Osteoblast (primary cell): ENCODE measurements around the gene SPACA7. TPM values are rescaled to one million over a fixed set of nuclear protein-coding genes. Genes with fewer than 3 reads are reported as not detected.

Experiments used
- DNase-seq: peaks from one replicate; pipeline ENCODE4 v3.0.0; 2011; ENCODE audit warnings: low spot score, mixed read lengths; ENCODE audit not compliant: insufficient read length; ENCODE audit errors: missing footprints
- H2AFZ ChIP-seq: 2 replicates; pipeline ENCODE4 v1.6.0; 2011; ENCODE audit warnings: mild to moderate bottlenecking, low read length
- H3K27ac ChIP-seq: 2 replicates; pipeline ENCODE4 v1.5.1; 2011; ENCODE audit warnings: mild to moderate bottlenecking, low read depth, low read length, moderate library complexity
- H3K27me3 ChIP-seq: 2 replicates; pipeline ENCODE4 v1.6.0; 2012; ENCODE audit warnings: mild to moderate bottlenecking, control low read depth, inconsistent platforms, low read length, moderate library complexity; ENCODE audit not compliant: insufficient read depth
- H3K36me3 ChIP-seq: 2 replicates; pipeline ENCODE4 v1.5.1; 2011; ENCODE audit warnings: mild to moderate bottlenecking, low read length, control low read depth, moderate library complexity; ENCODE audit not compliant: insufficient read depth
- H3K4me1 ChIP-seq: 2 replicates; pipeline ENCODE4 v1.5.1; 2011; ENCODE audit warnings: mild to moderate bottlenecking, low read length, control low read depth, moderate library complexity; ENCODE audit not compliant: insufficient read depth
- H3K4me2 ChIP-seq: 2 replicates; pipeline ENCODE4 v1.6.0; 2011; ENCODE audit warnings: mild to moderate bottlenecking, low read length; ENCODE audit not compliant: insufficient read depth
- H3K4me3 ChIP-seq: fragments of 200-600 bp; sonication (generic); 3 replicates; pipeline ENCODE4 v1.5.1; 2012; ENCODE audit warnings: mild to moderate bottlenecking, low read length, inconsistent platforms; ENCODE audit not compliant: insufficient read depth
- H3K79me2 ChIP-seq: 2 replicates; pipeline ENCODE4 v1.6.0; 2012; ENCODE audit warnings: mild to moderate bottlenecking, low read length, control low read depth, inconsistent platforms; ENCODE audit not compliant: insufficient read depth
- H3K9me3 ChIP-seq: 2 replicates; pipeline ENCODE4 v1.5.1; 2011; ENCODE audit warnings: low read depth, low read length, control low read depth
- H4K20me1 ChIP-seq: 2 replicates; pipeline ENCODE4 v1.6.0; 2012; ENCODE audit warnings: mild to moderate bottlenecking, low read length, control low read depth; ENCODE audit not compliant: insufficient read depth
- CTCF ChIP-seq: IDR thresholded peaks from 2 replicates; pipeline ENCODE4 v1.5.1; 2011; ENCODE audit warnings: mild to moderate bottlenecking, low read depth, low read length, moderate library complexity; ENCODE audit errors: extremely low read depth
- total RNA-seq: library from RNA; depleted of rRNA; stranded (reverse); fragments of >200 nt; gene quantifications from 2 replicates; pipeline ENCODE4 v1.2.3, GENCODE V29; 2012

Gene SPACA7
- total RNA-seq, 1 donor: not detected

- Histone ChIP-seq H3K27ac (no peak overlapping the region), H2AFZ (no peak overlapping the region), H3K79me2 (no peaks in the 10 kb centered on the region), H3K27me3 (no peaks in the 10 kb centered on the region), H4K20me1 (no peaks in the 10 kb centered on the region), H3K9me3 (no peaks in the 10 kb centered on the region), H3K36me3 (no peaks in the 10 kb centered on the region), H3K4me3 (no peak overlapping the region), H3K4me1 (no peaks in the 10 kb centered on the region), H3K4me2 (no peak overlapping the region)
- peak; percentile 78 for DNase-seq
- TF ChIP-seq CTCF: no peak
Measured at GRCh38 chr13:112452380-112453206, 76.4 kb downstream of the SPACA7 start.

GRCh38 chr13:112453207-112453829, 77.2 kb downstream of the SPACA7 start:
- Histone ChIP-seq H3K9me3 (no peaks in the 10 kb centered on the region), H3K27ac (no peak overlapping the region), H3K27me3 (no peaks in the 10 kb centered on the region), H3K79me2 (no peaks in the 10 kb centered on the region), H3K4me2 (no peak overlapping the region), H4K20me1 (no peaks in the 10 kb centered on the region), H2AFZ (no peak overlapping the region), H3K4me3 (no peak overlapping the region), H3K4me1 (no peaks in the 10 kb centered on the region), H3K36me3 (no peaks in the 10 kb centered on the region)
- TF ChIP-seq CTCF: no peak
- peak; percentile 73 for DNase-seq

- no peak overlapping the region for H3K4me3 ChIP-seq
- H3K9me3 ChIP-seq: no peaks in the 10 kb centered on the region
- no peak overlapping the region for H3K27ac ChIP-seq
- DNase-seq: peak; percentile 52
- H2AFZ ChIP-seq: no peak overlapping the region
- no peak for TF ChIP-seq CTCF
- H3K4me1 ChIP-seq: no peaks in the 10 kb centered on the region
- H4K20me1 ChIP-seq: no peaks in the 10 kb centered on the region
- H3K4me2 ChIP-seq: no peak overlapping the region
- H3K36me3 ChIP-seq: no peaks in the 10 kb centered on the region
- H3K79me2 ChIP-seq: no peaks in the 10 kb centered on the region
- no peaks in the 10 kb centered on the region for H3K27me3 ChIP-seq
Measured at GRCh38 chr13:112453874-112454647, 77.9 kb downstream of the SPACA7 start.
